HG02840 (cell line): ENCODE results near the gene RC3H2.
"Not testable (repeated sequence)": the region's sequence is repeated elsewhere in the genome, so short reads cannot be mapped to it uniquely, and the experiment has no call there.

Experiments used
- ATAC-seq: cut with Tn5 transposase; IDR thresholded peaks from one replicate; pipeline ENCODE4 v1.9.1; 2021; ENCODE audit warnings: mild to moderate bottlenecking, moderate library complexity, moderate number of reproducible peaks; ENCODE audit not compliant: unreplicated experiment, low FRiP score

Gene RC3H2

GRCh38 chr9:122814545-122814944, 90.6 kb downstream of the RC3H2 start:
- ATAC-seq: no peak

GRCh38 chr9:122812736-122813135, 92.4 kb downstream of the RC3H2 start:
- no peak for ATAC-seq

- no peak for ATAC-seq
These were observed 94.7 kb downstream of the RC3H2 start for GRCh38 chr9:122810306-122810946.

- ATAC-seq: not testable (repeated sequence)
These were observed 95.9 kb downstream of the RC3H2 start for GRCh38 chr9:122809261-122809660.

GRCh38 chr9:122808141-122808540, 97.0 kb downstream of the RC3H2 start:
- no peak for ATAC-seq

GRCh38 chr9:122807271-122807900, 97.8 kb downstream of the RC3H2 start:
- no peak for ATAC-seq

GRCh38 chr9:122806661-122807060, 98.5 kb downstream of the RC3H2 start:
- no peak for ATAC-seq

- ATAC-seq: no peak
These were observed 104.8 kb downstream of the RC3H2 start, which contains the start of gene OR1K1 for GRCh38 chr9:122800066-122801060. TSS of gene OR1K1 (plus strand) at chr9:122800123. CDS start at chr9:122800123, 0 bp downstream.

- no peak for ATAC-seq
These were observed 107.7 kb downstream of the RC3H2 start for GRCh38 chr9:122797316-122798063.
